ENCODE results near the gene CHCHD4. TPM values are rescaled to one million over a fixed set of nuclear protein-coding genes. Genes with fewer than 3 reads are reported as not detected.

The CHCHD4 gene
- 23.0 TPM for total RNA-seq
- long read RNA-seq, transcript CHCHD4-201 (4 exons, 1,603 nt): minor isoform, 5 of 44 reads
- long read RNA-seq, transcript CHCHD4-202 (3 exons, 1,405 nt): major isoform, 33 of 44 reads
- long read RNA-seq, partial matches to known transcripts: 0 of 44 reads
- long read RNA-seq, other reads (novel, unspliced or antisense): 6 of 44 reads

DNA sequence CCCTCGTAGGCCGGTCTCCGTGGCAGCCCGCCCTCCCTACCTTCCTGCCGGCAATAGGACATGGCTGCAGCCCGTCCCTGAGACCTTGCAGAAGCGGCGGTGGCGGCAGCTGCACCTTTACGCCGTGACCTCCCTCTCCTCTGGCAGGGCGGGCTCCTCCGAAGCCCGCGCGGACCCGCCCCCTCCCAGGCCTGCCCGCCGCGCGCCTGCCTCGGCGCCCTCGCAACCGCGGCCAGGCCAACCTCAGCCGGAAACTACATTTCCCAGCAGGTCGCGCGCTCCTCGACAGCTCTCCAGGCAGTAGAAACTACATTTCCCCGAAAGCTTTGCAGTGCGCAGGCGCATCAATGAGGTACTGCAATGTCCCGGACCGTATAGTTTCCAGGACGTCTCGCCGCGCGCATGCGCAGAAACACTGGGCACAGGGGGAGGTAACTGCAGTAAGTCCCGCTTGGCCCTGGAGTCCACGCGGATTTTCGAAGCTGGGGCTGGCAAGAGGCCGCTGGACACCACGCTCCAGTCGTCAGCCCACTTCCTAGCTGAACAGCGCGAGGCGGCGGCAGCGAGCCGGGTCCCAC, at the start of gene CHCHD4, which contains the start of gene TMEM43:
Gene CHCHD4, minus strand, starts transcription at position 256 of the 578 bp plus-strand sequence. Its CDS starts 194 bp downstream, at position 62.
Gene TMEM43, plus strand, starts transcription at position 438 of the 578 bp plus-strand sequence. CDS start 142 bp downstream, outside the sequence.
- intact Hi-C loops (cut with DNase I): loop anchor here (1.0 to 10.0 kb wide), 5 partner anchors 18 to 528 kb away; partner anchors contain the start of genes CCDC174, LSM3 and XPC
- peak; percentile 100 for DNase-seq (ENCODE audit: low spot score)

DNA sequence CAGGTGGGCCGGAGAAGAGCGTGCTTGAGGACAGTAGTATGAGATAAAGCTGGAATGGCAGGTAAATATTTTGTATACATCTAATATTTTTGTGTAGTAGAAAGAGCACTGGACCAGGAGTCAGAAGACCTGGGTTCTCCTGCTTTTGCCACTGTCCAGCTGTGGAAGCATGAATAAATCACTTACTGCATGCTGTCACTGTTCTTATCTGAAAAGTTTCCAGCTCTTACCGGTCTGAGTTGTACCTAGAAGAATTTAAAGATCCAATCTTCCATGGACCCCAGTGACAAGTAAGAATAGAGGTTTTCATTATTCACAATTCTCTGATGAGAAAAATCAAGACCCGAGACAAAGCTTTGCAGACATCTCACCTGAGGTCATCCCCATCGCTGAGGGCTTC, 47.8 kb upstream of the CHCHD4 start:
- intact Hi-C loops (cut with DNase I): no loop called here

DNA sequence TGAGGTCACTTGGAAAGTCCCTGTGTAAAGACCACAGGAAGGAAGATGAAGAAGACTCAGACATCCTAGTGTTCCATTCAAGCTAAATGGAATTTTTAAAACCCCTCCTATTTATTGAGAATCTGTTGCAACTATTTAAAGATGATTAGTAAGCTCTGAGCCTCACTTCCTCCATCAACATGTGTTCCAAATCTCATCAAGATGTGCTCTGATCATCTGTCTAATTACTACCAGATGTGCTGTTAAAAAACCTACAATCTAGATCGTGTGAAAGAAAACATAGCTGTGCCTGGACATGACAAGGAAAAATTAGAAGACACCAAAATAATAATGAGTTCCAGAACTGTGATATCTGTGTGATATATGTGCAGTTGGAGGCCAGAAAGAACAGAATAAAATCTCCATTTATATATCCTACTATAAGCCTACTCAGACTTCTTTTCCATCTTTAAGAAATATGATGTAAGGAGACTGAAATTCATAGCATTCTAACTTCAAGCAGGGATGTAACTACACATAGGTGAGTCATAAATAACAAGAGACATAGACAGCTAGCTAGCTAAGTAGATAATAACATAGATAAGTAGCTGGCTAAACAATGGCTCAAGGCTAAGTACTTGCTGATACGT, 46.0 kb upstream of the CHCHD4 start:
- DNase-seq (ENCODE audit: low spot score): no peak
- intact Hi-C loops (cut with DNase I): no loop called here

More for the DNA sequence above, 47.8 kb upstream of the CHCHD4 start:
- no peak for DNase-seq (ENCODE audit: low spot score)

DNA sequence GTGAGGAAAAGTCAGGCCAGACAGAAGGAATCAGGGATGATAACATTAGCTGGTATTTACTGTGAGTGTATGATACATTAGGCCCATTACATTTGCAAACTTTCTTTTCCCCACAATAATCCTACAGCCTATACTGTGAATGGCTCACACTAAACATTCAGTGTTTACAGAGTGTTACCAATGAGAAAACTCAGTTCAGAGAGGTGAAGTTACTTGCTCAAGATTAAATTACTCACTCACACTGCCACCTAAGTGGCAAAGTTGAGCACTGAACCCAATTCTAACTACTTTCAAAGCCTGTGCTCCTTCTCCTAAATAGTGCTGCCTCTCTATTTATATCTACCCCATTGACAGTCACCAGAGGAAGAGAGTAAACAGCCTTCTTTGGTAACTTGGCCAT, 45.2 kb upstream of the CHCHD4 start:
- DNase-seq (ENCODE audit: low spot score): no peak
- intact Hi-C loops (cut with DNase I): no loop called here

DNA sequence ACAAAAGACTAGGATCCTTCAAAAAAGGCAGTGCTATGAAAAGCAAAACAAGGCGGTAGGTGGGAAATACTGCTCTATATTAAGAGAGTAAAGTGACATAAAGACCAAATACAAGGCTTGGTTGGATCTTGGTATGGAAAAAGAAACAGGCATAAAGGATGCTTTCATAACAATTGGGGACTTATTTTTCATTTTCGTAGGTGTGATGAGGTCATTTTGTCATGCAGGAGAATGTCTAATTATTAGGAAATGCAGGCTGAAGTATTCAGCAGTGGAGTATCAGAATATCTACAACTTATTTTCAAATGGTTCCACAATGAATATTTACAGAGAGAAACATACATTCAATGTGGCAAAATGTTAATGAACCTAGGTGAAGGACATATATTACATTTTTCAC, 44.8 kb upstream of the CHCHD4 start:
- intact Hi-C loops (cut with DNase I): no loop called here

DNA sequence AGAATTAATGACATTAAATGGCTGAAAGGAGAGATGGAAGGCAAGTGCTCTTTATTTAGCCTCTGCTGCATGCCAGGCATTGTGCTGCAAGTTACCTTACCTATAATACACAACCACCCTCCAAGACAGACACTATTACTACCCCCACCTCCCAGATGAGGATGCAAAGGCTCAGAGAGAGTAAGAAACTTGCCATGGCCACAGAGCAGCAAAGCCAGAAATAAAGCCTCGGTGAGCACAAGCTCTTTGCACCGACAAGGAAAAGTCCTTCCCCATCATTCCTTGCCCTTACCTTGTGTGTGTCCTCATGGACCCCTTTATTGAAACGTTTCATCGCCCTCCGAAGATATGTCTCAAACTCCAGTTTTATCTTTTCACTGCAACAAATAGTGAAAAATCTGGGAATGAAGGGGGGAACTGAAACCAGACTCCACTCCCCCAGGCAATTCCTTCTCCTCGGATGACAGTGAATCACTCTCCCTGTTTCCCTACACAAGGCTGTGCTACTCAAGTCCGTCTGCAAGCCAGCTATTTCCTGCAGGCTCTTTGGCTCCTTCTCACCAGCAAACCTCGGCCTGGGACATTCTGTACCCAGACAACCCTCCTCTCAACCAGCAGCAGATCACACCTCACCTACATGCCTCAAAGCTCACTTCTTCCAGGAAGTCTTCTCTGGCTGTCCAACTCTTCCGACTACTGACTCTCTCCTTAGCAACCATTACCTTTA, 42.4 kb upstream of the CHCHD4 start:
- no peak for DNase-seq (ENCODE audit: low spot score)
- intact Hi-C loops (cut with DNase I): no loop called here

More for the DNA sequence above, 44.8 kb upstream of the CHCHD4 start:
- no peak for DNase-seq (ENCODE audit: low spot score)

DNA sequence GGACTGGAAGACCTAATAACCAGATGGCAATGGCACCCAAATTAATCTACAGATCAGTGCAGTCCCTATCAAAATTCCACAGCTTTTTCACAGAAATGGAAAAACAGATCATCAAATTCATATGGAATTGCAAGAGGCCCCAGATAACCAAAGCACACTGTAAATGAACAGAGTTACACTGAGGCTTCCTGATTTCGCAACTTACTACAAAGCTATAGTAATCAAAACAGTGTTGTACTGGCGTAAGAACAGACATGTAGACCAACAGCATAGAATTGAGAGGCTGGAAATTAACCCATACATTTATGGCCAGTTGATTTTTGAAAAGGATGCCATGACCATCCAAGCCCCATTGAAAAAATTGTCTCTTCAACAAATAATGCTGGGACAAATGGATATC, 37.5 kb upstream of the CHCHD4 start:
- intact Hi-C loops (cut with DNase I): no loop called here
- DNase-seq (ENCODE audit: low spot score): no peak

DNA sequence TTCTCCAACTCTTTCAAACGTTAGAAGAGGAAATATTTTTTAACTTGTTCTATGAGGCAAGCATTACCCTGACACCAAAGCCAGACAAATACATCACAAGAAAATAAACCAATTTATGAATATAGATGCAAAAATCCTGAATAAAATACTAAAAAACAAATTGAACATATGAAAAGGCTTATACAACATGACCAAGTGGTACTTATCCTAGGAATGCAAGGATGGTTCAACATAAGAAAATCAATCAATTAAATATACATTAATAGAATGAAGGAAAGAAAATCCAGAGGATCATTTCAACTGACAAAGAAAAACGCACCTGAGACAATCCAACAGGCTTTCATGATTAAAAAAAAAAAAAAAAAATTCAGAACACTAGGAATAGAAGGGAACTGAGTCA, 36.6 kb upstream of the CHCHD4 start:
- intact Hi-C loops (cut with DNase I): no loop called here
- no peak for DNase-seq (ENCODE audit: low spot score)

DNA sequence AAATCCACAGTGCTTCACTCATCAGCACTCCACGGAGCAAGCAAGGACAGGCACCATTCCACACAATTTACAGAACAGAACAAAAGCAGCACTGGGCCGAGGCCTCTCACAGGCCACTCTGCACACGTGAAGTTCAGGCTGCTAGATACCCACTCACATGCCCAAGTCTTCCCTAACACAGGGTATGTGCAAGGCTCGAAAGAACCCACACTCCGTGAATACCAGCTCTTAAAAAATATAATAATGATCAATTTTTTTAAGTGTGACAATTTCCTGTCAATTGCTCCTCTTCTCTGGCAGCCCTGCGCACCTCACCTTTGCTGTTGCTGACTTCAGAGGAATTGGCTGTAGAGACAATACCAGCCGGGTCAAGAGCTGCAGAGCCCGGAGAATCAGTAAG, 34.8 kb upstream of the CHCHD4 start:
- no peak for DNase-seq (ENCODE audit: low spot score)
- intact Hi-C loops (cut with DNase I): no loop called here

DNA sequence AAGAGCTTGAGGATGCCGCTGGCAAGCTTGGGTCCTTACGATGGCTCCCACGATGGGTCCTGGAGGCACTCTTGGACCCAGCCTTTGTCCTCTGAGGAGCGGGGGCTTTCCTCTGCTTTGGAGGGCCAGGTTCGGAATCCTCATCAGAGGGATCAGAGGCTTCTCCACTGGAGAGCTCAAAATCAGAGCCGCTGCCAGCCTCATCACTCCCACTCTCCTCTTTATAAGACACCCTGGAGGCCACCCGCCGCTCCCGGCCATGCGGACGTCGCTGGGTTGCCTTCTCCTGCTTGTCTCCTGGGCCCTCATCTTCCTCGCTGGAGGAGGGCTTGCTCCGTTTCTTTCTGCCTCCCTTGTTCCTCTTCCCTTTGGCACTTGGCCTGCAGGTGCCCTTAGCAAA, 33.7 kb upstream of the CHCHD4 start:
- intact Hi-C loops (cut with DNase I): no loop called here
- no peak for DNase-seq (ENCODE audit: low spot score)

DNA sequence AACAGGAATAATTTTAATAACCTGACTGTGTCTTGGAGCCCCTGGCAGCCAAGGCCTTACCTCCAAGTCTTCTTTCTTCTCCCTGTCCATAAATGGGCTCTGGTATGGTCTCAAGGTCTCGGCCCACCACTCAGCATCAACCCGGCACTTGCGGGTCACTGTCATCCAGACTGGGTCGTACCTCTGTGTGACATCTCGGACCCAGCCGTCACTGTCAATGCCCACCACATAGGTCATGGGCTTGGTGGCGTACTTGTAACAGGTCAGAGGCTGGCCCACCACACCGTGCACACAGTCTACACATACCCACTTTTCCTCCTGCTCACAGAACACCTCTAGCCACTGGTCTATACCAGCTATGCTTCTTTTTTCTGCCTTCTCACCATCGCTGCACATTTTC, 33.3 kb upstream of the CHCHD4 start:
- DNase-seq (ENCODE audit: low spot score): no peak
- intact Hi-C loops (cut with DNase I): no loop called here

DNA sequence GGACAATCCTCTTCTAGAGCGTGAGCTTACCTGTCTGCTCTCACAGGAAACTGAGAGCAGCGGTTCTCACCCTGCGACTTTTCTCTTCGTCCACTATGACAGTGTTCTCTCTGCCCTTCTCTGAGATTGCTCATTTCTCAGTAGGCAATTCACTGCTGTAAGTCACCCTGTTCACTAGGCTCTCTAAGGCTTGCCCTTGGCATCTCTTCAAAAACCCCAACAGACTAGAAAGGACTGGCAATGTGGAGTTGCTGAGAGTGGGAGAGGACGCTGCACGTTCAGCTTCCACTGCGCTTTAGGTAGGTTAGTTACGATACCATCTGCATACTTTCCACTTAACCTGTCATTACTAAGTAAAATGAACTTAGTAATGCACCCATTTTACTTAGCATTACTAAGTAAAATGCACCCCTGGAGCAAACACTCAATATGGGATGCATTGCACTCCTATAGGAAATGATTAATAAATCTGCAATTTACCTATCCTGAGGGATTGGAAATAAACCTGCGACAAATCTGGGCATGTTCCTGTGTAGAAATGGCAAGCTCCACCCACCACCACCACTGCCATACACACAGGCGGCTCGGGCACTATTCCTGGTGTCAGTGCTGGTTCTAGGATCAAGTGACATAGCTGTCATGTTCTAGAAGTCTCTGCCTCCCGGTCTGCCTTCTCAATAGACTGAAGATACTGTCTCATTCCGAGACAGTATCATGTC, 32.3 kb upstream of the CHCHD4 start:
- intact Hi-C loops (cut with DNase I): no loop called here
- no peak for DNase-seq (ENCODE audit: low spot score)

DNA sequence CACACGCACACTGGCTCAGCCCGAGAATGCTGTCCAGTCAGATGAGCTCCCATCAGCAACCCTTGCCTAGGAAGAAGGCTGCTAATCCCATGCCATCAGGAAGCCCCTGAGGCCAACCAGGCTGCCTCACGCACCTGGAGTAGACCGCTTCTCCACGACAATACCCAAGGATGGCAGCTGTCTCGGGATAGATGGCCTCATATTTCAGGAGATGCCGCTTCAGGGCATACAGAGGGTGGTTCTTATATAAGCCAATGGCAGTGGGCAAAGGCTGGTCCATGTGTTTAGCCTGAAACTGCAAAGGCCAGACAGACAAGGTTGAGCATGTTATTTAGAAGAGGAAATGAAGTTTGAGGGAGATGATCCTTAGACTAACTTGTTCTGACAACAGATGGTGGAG, 31.5 kb upstream of the CHCHD4 start:
- peak; percentile 15 for DNase-seq (ENCODE audit: low spot score)
- intact Hi-C loops (cut with DNase I): no loop called here

DNA sequence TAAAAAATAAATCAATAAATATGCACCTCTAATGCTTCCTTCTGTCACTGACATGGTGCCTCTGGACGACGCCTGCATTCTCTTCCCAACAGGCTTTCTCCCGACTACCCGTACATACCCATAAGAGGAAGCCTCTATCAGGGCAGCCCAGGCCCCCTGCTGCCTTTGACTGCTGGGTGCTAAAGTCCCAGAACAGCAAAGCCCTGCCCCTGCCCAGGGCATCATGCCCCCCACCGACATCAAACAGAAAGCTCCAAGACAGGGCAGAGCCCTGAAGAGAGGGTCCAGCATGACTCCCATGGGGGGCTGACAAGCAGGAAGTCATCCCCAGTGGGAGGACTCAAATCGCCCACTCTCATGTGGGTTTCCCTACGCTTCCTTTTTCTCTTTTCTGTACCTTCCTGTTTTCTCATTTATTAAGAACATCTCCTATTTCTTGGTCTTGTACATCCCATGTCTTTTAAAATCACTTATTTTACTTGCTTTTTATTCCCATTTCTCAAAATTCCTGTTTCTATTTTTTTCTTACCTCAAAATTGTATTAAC, 30.3 kb upstream of the CHCHD4 start:
- peak; percentile 46 for DNase-seq (ENCODE audit: low spot score)
- intact Hi-C loops (cut with DNase I): no loop called here

DNA sequence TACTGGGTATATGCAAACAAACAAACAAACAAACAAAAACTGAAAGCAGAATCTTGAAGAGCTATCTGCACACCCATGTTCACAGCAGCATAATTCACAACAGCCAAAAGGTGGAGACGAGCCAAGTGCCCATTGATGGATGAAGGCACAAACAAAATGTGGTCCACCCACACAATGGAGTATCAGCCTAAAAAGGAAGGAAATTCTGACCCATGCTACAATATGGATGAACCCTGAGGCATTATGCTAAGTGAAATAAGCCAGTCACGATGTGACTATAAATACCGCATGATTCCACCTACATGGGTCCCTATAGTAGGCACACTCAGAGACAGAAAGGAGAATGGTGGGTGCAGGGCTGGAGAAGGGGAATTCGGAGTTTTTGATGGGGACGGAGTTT, 29.6 kb upstream of the CHCHD4 start:
- DNase-seq (ENCODE audit: low spot score): no peak
- intact Hi-C loops (cut with DNase I): no loop called here

DNA sequence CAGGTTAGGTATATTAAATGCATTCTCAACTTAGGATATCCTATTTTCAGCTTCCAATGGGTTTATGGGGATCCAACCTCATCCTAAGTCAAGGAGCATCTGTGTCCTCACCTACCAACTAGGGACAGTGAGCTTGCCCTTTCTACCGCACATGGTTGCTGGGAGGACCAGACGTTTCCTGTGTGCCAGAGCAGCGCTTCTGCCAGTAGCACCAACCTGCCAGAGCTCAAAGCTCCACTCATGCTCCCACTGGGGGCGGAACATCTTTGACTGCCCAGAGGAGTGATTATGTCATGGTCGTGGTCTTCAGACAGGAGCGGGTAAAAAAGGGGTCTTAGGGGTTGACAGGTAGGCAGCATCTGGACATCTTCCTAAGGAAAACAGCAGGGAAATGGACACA, 29.0 kb upstream of the CHCHD4 start:
- intact Hi-C loops (cut with DNase I): no loop called here

DNA sequence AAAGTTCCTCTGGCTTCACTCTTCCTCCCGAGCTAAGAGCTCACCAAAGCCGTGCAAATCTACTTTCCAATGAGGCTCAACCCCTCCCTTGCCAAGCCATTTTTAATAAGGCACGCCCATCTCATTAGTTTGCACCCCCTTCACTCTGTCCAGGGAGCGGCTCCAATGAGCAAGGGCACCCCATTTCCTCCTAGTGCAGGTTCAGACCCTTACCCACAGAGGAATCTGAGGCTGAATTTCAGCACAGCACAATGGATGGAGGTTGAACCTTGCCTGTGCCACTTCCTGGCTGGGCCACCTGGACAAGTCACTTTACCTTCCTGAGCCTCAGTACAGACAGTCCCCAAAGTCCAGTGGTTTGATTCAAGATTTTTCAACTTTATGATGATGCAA, 28.3 kb upstream of the CHCHD4 start:
- peak; percentile 54 for DNase-seq (ENCODE audit: low spot score)
- intact Hi-C loops (cut with DNase I): no loop called here

More for the DNA sequence above, 29.0 kb upstream of the CHCHD4 start:
- DNase-seq (ENCODE audit: low spot score): peak; percentile 41

DNA sequence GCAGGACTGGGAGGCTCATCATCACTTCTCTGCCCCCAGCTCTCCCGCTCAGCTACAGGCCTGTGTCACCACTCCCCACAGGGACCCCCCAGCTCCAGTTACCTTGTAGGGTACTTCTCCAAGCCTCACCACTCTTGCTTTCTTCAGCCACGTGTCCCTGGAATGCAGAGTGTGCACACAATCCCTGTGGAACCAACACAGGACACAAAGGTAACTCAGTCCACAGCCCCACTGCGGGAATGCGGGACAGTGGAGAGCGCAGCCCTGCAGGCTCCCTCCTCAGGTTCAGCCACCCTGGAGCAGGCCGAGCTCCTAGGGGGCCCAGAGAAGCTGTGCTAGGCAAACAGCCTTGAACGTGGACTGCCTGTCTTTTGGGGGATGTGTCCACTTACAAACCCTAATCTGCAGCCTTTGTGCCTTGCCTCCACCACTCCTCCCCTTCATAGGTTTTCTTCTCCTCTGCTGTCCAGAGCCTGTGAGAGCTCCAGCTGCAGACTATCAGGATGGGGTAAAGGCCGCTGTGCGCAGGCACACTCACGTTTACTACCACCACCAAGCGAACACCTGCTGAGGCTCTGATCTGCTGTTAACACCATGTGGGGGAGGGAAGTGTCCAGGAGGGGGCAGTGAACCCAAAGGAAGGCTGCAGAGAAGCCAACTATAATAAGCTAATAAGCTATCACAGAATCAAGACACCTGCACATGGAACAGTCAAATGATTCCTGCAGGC, 27.7 kb upstream of the CHCHD4 start:
- DNase-seq (ENCODE audit: low spot score): peak; percentile 22

More for the DNA sequence above, 27.7 kb upstream of the CHCHD4 start:
- intact Hi-C loops (cut with DNase I): no loop called here

Data from cardiac septum (tissue), 1 donor.